HG03060 (cell line): Measurements from ENCODE around the gene CCR5.
A peak's percentile ranks its signal among the peaks of the same experiment; 100 is the strongest.

Experiments used
- ATAC-seq: cut with Tn5 transposase; IDR thresholded peaks from one replicate; pipeline ENCODE4 v1.9.1; 2021; ENCODE audit warnings: low read depth, moderate number of reproducible peaks; ENCODE audit not compliant: unreplicated experiment

The CCR5 gene

GRCh38 chr3:46356909-46357308 lies 13.8 kb upstream of the CCR5 start:
- ATAC-seq: no peak

- no peak for ATAC-seq
Measured at GRCh38 chr3:46358466-46358865, 12.3 kb upstream of the CCR5 start.

DNA sequence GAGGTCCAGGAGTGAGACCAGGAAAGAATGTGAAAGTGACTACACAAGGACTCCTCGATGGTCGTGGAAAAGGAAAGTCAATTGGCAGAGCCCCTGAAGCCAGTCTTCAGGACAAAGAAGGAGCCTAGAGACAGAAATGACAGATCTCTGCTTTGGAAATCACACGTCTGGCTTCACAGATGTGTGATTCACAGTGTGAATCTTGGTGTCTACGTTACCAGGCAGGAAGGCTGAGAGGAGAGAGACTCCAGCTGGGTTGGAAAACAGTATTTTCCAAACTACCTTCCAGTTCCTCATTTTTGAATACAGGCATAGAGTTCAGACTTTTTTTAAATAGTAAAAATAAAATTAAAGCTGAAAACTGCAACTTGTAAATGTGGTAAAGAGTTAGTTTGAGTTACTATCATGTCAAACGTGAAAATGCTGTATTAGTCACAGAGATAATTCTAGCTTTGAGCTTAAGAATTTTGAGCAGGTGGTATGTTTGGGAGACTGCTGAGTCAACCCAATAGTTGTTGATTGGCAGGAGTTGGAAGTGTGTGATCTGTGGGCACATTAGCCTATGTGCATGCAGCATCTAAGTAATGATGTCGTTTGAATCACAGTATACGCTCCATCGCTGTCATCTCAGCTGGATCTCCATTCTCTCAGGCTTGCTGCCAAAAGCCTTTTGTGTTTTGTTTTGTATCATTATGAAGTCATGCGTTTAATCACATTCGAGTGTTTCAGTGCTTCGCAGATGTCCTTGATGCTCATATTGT lies 10.8 kb upstream of the CCR5 start:
- ATAC-seq: peak; percentile 44

DNA sequence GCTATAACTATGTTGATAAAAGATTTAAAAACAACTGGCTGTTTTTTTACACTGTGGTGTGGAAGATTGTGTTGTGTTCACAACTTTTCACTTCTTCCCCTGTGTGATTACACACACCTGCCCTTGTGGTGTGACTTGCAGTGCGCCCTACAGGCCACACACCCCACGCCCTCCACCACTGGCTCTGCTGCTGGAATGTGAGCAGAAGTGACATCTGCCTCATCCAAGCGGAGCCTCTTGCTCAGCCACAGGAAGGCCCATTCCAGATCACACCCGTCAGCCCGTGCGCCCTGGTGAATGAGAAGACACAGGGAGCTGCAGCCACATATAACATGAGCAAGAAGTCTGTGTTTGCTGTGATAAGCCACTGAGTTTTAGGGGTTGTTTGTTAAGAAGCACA lies 9.8 kb upstream of the CCR5 start:
- ATAC-seq: no peak

GRCh38 chr3:46361408-46362283 lies 9.1 kb upstream of the CCR5 start:
- ATAC-seq: no peak

DNA sequence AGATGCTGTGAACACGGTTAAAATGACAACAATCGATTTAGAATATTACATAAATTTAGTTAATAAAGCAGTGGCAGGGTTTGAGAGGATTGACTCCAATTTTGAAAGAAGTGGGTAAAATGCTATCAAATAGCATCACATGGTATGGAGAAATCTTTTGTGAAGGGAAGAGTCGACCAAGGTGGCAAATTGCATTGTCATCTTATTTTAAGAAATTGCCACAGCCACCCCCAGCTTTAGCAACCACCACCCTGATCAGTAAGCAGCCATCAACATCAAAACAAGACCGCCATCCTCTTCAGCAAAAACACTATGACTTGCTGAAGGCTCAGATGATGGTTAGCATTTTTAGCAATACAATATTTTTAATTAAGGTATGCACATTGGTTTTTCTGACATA lies 5.7 kb upstream of the CCR5 start:
- ATAC-seq: no peak

DNA sequence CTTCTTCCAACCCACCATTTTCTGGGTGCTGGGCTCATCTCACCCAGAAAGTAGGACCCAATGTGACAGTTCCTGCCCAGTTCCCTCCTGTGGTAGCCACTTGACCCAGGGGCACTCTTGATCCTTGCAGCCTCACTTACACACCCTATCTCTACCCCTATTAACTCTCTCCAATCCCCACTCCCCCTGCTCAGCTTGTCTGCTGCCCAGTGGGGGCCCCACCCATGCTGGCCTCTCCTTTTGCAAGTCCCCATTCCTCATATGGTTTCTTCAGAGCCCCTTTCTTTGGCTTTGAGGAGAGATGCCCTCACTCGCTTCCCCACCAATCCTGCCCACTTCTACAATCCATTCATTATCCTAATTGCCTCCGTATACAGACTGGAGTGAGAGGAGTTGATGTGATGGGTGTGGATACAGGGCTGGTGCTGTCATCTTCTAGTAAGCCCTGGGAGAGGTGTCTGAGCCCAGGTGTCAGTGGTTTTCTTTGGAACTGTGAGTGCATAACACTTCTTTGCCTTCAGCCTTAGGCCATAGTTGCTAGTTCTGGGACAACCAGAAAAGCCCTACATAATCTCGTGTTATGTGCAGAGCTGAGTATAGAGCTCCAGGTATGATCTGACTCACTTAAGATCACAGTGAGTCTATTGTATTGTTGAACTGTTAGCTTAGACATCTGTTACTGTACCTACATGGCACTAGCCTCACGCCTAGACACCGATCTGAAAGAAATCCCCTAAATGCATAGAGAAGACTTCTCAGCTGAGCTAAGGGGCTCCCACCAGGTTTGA lies 4.8 kb upstream of the CCR5 start:
- ATAC-seq: no peak

DNA sequence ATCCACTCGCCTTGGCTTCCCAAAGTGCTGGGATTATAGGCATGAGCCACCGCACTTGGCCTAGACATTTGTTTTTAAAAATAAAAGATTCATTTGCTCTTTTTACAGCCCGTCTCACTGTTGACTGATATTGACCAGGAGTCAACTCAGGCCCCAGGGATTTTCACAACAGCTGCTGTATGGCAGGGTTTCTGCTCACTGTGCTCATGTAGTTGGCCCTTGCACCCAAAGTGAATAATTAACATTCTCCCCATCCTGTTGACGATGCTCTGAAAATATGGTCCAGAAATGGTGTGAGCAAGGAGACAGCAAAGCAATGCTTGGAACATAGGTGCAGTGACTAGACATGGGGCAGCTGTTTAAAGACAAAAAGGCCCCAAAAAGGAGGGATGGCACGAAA lies 2.9 kb upstream of the CCR5 start:
- ATAC-seq: no peak

- ATAC-seq: no peak
Measured at GRCh38 chr3:46368569-46368968, 2.2 kb upstream of the CCR5 start.

DNA sequence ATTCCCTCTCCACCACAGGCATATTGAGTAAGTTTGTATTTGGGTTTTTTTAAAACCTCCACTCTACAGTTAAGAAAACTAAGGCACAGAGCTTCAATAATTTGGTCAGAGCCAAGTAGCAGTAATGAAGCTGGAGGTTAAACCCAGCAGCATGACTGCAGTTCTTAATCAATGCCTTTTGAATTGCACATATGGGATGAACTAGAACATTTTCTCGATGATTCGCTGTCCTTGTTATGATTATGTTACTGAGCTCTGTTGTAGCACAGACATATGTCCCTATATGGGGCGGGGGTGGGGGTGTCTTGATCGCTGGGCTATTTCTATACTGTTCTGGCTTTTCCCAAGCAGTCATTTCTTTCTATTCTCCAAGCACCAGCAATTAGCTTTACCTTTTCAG lies 1.6 kb upstream of the CCR5 start:
- ATAC-seq: no peak

DNA sequence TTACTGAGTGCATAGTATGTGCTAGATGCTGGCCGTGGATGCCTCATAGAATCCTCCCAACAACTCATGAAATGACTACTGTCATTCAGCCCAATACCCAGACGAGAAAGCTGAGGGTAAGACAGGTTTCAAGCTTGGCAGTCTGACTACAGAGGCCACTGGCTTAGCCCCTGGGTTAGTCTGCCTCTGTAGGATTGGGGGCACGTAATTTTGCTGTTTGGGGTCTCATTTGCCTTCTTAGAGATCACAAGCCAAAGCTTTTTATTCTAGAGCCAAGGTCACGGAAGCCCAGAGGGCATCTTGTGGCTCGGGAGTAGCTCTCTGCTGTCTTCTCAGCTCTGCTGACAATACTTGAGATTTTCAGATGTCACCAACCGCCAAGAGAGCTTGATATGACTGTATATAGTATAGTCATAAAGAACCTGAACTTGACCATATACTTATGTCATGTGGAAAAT lies 1.0 kb upstream of the CCR5 start:
- ATAC-seq: peak; percentile 50

GRCh38 chr3:46371519-46372340 lies 984 bp downstream of the CCR5 start:
- no peak for ATAC-seq

DNA sequence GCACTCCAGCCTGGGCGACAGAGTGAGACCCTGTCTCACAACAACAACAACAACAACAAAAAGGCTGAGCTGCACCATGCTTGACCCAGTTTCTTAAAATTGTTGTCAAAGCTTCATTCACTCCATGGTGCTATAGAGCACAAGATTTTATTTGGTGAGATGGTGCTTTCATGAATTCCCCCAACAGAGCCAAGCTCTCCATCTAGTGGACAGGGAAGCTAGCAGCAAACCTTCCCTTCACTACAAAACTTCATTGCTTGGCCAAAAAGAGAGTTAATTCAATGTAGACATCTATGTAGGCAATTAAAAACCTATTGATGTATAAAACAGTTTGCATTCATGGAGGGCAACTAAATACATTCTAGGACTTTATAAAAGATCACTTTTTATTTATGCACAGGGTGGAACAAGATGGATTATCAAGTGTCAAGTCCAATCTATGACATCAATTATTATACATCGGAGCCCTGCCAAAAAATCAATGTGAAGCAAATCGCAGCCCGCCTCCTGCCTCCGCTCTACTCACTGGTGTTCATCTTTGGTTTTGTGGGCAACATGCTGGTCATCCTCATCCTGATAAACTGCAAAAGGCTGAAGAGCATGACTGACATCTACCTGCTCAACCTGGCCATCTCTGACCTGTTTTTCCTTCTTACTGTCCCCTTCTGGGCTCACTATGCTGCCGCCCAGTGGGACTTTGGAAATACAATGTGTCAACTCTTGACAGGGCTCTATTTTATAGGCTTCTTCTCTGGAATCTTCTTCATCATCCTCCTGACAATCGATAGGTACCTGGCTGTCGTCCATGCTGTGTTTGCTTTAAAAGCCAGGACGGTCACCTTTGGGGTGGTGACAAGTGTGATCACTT lies 2.0 kb downstream of the CCR5 start:
- ATAC-seq: no peak

GRCh38 chr3:46374755-46375154 lies 4.0 kb downstream of the CCR5 start:
- ATAC-seq: no peak

DNA sequence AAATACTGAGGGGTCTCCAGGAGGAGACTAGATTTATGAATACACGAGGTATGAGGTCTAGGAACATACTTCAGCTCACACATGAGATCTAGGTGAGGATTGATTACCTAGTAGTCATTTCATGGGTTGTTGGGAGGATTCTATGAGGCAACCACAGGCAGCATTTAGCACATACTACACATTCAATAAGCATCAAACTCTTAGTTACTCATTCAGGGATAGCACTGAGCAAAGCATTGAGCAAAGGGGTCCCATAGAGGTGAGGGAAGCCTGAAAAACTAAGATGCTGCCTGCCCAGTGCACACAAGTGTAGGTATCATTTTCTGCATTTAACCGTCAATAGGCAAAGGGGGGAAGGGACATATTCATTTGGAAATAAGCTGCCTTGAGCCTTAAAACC lies 4.5 kb downstream of the CCR5 start:
- ATAC-seq: no peak

DNA sequence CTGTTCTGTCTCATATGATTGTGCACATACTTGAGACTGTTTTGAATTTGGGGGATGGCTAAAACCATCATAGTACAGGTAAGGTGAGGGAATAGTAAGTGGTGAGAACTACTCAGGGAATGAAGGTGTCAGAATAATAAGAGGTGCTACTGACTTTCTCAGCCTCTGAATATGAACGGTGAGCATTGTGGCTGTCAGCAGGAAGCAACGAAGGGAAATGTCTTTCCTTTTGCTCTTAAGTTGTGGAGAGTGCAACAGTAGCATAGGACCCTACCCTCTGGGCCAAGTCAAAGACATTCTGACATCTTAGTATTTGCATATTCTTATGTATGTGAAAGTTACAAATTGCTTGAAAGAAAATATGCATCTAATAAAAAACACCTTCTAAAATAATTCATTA lies 5.1 kb downstream of the CCR5 start:
- ATAC-seq: no peak

GRCh38 chr3:46378426-46378942 lies 7.7 kb downstream of the CCR5 start:
- ATAC-seq: no peak

DNA sequence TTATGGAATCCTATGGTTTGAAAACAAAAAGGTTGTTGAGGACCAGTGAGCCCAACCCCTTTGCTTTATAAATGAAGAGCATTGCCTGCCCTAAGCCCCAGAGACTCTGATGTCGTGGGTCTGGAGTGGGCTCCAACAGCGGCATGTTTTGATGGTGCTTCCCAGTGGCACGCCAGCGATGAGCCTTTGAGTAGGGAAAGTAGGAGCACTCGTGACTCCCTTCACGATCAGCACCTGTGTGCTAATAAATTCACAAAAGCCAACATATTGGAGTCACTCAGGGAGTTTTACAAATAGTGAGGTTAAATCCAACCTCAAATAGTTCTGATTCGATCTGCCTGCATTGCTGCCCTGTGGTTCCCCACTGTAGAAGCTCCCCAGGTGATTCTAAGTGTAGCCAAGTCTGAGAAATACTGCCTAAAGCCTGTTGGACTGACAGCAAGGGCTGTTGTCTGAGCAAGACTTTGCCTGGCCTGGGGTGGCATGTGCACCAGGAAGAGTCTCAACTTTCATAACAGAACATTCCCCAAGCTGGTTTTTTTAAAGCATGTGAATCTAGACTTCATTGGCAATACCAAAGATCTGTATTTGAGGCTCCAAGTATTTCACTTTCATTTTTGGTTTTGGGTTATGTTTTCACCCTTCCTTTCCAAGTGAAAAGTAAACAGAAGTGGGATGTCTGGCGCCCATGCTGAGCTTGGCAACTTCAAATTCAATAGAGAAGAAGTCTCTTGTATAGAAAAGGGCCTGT lies 9.9 kb downstream of the CCR5 start:
- ATAC-seq: no peak
